HG03280 (cell line): ENCODE data around the gene OTUD6A.

ENCODE experiments used
- ATAC-seq: cut with Tn5 transposase; IDR thresholded peaks from one replicate; pipeline ENCODE4 v1.9.1; 2021; ENCODE audit warnings: mild to moderate bottlenecking, moderate library complexity; ENCODE audit not compliant: unreplicated experiment

Gene OTUD6A

GRCh38 chrX:70062076-70062475 lies at the start of gene OTUD6A:
OTUD6A (plus strand) TSS chrX:70062457; CDS start chrX:70062525, 68 bp downstream.
- no peak for ATAC-seq

- ATAC-seq, result no peak
Measured at GRCh38 chrX:70012756-70013155, 49.5 kb upstream of the OTUD6A start.

GRCh38 chrX:70013466-70014381 lies 48.5 kb upstream of the OTUD6A start:
- ATAC-seq, result no peak

DNA sequence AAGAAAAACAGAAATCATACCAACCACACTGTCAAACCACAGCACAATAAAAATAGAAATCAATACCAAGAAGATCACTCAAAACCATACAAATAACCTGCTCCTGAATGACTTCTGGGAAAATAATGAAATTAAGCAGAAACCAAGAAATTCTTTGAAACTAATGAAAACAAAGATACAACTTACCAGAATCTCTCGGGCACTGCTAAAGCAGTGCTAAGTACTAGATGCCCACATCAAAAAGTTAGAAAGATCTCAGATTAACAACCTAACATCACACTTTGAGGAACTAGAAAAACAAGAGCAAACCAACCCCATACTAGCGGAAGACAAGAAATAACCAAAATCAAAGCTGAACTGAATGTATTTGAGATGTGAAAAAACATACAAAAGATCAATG lies 45.7 kb upstream of the OTUD6A start:
- ATAC-seq, result no peak

GRCh38 chrX:70022616-70023015 lies 39.6 kb upstream of the OTUD6A start:
- no peak for ATAC-seq

GRCh38 chrX:70025464-70025863 lies 36.8 kb upstream of the OTUD6A start:
- no peak for ATAC-seq

- no peak for ATAC-seq
Measured at GRCh38 chrX:70026112-70026850, 36.0 kb upstream of the OTUD6A start.

DNA sequence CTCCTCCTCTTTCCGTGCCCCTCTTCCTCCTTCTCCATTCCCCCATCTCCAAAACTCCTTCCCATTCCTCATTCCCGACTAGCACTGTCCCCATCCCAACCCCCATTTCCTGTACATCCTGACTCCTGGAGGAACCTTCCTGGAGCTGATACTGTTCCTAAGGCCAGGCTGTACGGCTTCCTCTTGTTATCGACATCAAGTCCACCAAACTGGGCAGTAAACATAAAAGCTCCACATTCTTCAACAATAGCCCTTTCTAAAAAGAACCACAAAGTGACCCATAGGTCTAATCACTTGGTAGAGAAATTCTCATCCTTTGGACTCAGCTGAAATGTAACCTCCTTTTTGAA lies 35.4 kb upstream of the OTUD6A start:
- ATAC-seq, result no peak

GRCh38 chrX:70029863-70030262 lies 32.4 kb upstream of the OTUD6A start:
- ATAC-seq, result no peak

- ATAC-seq, result peak; percentile 82
Measured at GRCh38 chrX:70030301-70030767, 31.9 kb upstream of the OTUD6A start.

DNA sequence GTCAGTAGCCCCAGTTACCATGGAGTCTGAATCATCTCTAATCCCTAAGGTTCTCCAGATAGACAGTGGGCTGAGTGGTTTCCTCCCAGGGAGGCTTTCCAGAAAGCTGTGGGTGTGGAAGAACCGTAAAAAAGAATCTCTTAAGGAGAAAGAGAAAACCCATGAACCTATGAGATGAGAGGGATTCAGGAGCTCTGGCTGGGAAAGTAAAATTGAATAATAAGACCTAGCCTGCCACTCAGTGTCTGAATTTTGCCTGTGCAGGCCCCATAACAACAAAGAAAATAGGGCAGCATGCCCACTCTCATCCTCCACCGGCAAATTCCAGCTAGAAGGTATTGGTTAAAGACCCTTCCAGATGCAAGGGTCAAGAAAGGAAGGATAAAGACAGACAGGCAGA lies 29.5 kb upstream of the OTUD6A start:
- no peak for ATAC-seq

DNA sequence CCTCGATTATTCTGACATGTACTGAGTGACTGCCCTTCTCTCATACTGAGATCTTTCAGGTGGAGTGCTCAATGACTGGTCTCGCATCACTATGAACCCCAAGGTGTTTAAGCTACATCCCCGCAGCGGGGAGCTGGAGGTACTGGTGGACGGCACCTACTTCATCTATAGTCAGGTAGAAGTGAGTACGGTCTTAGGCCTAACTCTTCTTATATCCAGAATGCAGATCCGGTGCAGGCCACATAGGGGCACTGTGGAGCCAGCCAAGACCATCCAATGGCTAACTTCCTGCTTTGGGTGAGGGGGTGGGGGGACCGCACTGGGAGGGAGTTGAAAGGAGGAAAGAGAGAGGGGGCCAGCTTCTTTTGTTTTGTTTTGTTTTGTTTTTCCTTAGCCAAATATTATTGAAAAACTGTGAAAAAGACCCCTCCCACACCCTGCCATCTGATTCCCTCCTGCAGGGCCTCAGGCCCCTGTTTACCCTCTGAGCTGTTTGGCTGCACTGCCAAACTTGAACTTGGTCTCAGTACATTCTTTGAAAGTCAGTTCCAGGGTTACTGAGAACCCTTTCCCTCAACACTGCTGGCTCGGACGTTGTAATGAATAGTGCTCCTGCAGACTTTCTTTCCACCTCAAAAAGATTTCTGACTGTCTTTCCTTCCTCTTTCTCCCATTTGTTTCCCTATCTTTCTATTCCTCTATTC lies 28.8 kb upstream of the OTUD6A start:
- ATAC-seq, result no peak

GRCh38 chrX:70034646-70035045 lies 27.6 kb upstream of the OTUD6A start:
- no peak for ATAC-seq

DNA sequence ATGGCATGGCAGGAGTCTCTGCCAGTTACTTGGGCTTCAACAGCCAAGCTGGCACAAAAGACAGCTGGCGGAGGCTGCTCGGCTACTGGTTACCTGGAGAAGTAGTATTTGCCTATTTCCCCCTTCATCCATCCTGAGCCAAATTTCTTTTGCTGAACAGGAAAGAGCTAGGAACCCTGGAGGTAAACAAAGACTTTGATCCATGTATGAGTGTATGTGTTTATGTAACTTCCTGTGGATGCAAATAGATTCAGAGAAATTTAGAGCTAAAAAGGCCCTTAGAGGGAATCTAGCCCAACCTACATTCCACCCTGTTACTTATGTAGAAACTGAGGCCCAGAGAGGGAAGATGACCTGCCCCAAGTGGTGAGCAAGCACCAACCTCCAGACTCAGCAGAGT lies 23.7 kb upstream of the OTUD6A start:
- no peak for ATAC-seq

GRCh38 chrX:70038951-70039350 lies 23.3 kb upstream of the OTUD6A start:
- ATAC-seq, result no peak

DNA sequence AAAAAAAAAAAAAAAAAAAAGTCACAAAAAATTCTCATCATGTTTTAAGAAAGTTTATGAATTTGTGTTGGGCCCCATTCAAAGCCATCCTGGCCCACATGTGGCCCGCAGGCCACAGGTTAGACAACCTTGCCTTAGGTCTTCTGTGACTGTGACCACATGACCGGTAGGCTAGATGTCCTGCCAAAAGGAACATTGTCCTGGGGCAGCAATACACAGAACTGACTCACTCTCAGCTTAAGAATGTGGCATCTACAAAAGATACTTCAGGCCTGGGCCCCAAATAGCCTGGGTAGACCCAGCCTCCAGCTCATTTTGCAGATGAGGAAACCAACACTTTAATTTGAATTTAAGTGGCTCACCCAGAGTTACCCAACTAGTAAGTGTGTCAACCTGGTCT lies 22.5 kb upstream of the OTUD6A start:
- no peak for ATAC-seq

DNA sequence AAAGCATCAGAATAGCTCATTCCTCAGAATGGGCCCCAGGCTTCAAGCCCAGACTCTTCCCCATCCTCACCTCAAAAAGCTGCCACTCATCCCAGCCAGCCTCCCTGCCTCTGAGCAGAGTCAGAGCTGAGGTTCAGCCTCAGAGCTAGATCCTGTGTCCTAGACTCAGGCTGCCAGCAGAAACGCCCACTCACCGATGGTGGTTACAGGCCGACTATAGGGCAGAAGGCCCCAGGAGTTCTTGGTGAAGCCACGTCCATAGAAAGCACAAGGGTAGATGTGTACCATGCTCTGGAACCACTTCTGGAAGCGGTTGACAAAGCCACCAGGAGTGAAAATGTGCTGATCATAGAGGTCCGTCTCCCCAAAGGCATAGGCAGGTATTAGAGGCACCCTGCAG lies 20.3 kb upstream of the OTUD6A start:
- no peak for ATAC-seq

DNA sequence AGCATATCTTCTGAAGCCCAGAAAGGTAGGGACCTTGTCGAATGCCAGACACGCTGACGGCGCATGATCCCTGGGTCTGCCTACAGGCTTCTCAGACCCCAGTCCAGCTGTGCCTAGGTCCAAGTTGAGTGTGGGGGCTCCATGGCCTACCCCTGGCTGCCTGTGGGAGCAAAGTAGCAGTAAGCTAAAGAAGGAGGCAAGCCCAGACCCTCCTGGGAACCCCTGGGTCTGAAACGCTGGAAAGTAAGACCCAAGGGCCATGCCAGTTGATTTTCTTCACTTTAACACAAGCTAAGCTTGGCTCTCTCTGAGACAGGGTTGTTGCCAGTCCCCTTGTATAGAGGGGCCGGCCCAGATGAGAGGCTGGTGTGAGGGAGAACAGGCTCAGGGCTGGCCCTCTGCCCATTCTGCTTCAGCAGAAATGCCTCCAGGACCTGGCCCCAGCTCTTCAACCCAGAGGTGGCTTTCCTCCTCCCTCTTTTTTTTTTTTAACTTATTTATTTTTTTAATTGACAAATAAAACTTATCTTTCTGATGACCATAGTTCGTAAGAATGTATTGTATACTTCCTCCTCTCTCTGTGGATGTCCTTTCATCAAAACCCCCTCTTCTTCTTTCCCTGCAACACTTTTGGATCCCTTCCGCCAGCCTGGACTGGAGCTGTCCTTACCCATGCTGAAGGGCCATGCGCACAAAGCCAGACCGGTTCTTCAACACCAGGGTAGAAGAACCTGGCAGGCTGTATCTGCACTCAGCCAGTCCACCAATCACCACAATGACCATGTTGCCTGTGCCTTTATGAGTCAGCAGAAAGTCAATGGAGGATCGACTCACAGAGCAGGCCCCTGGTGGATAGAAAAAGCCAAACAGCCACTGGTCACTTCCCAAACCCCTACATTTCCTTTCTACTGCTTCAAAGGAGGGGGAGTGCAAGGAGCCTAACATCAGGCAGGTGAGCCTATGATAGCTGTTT lies 19.6 kb upstream of the OTUD6A start:
- no peak for ATAC-seq

- no peak for ATAC-seq
Measured at GRCh38 chrX:70043685-70044084, 18.6 kb upstream of the OTUD6A start.

DNA sequence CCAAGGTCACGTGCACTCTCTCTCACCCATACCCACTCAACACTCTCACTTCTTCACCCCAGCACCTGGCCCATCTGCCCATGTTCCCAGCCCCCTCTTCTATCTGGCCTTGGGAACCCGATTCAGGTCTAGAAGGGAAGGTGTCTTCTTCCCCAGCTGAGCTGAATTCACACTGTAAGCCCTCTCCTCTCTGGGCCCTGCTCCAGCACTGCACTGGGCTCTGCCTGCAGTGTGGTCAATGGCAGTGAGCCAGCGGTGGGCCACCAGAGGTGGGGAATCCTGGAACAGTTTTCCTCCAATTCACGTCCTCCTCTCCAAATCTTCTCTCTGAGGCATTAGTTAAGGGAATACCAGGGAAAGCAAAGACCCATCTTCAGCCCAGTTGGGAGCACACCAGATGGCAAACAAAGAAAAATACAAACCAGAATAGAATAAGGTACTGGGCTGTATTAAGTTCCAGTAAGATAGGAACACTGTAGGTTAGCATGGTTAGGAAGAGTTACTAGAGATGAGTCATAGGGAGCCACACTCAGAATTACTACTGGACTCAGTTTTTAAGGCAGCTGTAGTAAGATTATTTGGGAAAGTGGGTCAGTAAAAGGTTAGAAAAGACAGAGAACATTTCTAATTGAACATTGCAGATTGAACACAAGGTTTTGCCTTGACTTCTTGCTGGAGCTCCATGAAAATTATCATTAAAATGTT lies 17.6 kb upstream of the OTUD6A start:
- no peak for ATAC-seq
